NCI-H446 treated with DMSO at 0.1 percent for 48 hours (cell line): Measurements from ENCODE around the gene SLC16A3.

Experiments used
- DNase-seq: peaks from one replicate; lab custom pipeline; 2025; lab: John Stamatoyannopoulos, UW

Gene SLC16A3

GRCh38 chr17:82287013-82287867 lies 58.4 kb downstream of the SLC16A3 start:
- DNase-seq: no peak

GRCh38 chr17:82287868-82288801 lies 59.3 kb downstream of the SLC16A3 start:
- no peak for DNase-seq
